Measurements from ENCODE around the gene CTU2. TPM values are rescaled to one million over a fixed set of nuclear protein-coding genes. Genes with fewer than 3 reads are reported as not detected.

Gene CTU2
- polyA plus RNA-seq, 12 donors, result 8.5 to 13.1 (median 10.1) TPM; not detected in 2

GRCh38 chr16:88727871-88728270 lies 21.6 kb downstream of the CTU2 start:
- DNase-seq, result no peak

- no peak for DNase-seq
Observed at GRCh38 chr16:88730632-88731607, 24.6 kb downstream of the CTU2 start.

- no peak for DNase-seq
Observed at GRCh38 chr16:88731699-88732098, 25.4 kb downstream of the CTU2 start.

- no peak for DNase-seq
Observed at GRCh38 chr16:88732172-88732960, 26.1 kb downstream of the CTU2 start.

GRCh38 chr16:88732961-88733294 lies 26.6 kb downstream of the CTU2 start:
- no peak for DNase-seq

- DNase-seq, result no peak
Observed at GRCh38 chr16:88733630-88734360, 27.5 kb downstream of the CTU2 start.

GRCh38 chr16:88734361-88734728 lies 28.0 kb downstream of the CTU2 start:
- no peak for DNase-seq

- DNase-seq, result no peak
Observed at GRCh38 chr16:88735121-88735520, 28.8 kb downstream of the CTU2 start.

- DNase-seq, result no peak
Observed at GRCh38 chr16:88735616-88736015, 29.3 kb downstream of the CTU2 start.

- no peak for DNase-seq
Observed at GRCh38 chr16:88736088-88736487, 29.8 kb downstream of the CTU2 start.

GRCh38 chr16:88736496-88736895 lies 30.2 kb downstream of the CTU2 start:
- DNase-seq, result no peak

GRCh38 chr16:88737298-88738150 lies 31.2 kb downstream of the CTU2 start:
- DNase-seq, result no peak

GRCh38 chr16:88738151-88739084 lies 32.1 kb downstream of the CTU2 start:
- no peak for DNase-seq

- no peak for DNase-seq
Observed at GRCh38 chr16:88739139-88739976, 33.1 kb downstream of the CTU2 start.

- no peak for DNase-seq
Observed at GRCh38 chr16:88739977-88740726, 33.8 kb downstream of the CTU2 start.

- DNase-seq, result no peak
Observed at GRCh38 chr16:88740727-88741055, 34.4 kb downstream of the CTU2 start.

GRCh38 chr16:88741368-88741767 lies 35.1 kb downstream of the CTU2 start:
- no peak for DNase-seq

GRCh38 chr16:88742896-88743605 lies 36.7 kb downstream of the CTU2 start:
- no peak for DNase-seq

Data from muscle of arm (tissue), 12 donors.